Pancreas (tissue), 10 donors: Measurements from ENCODE around the gene PHAF1. TPM values are rescaled to one million over a fixed set of nuclear protein-coding genes. Genes with fewer than 3 reads are reported as not detected.

Source experiments
- ATAC-seq, 4 donors: fragments of 200-7000 bp; cut with Tn5 transposase; one replicate each; pipeline versions ENCODE4 v1.8.0 to v1.9.1; 2020; ENCODE audit warnings: mild to moderate bottlenecking in 4 of 4, moderate library complexity in 4 of 4
- DNase-seq, 6 donors: peaks; one replicate each; pipeline ENCODE4 v3.0.0-alpha.2; 2020
- FAIRE-seq: peaks from 2 replicates; lab custom pipeline; 2012; peaks lifted over from hg19 to GRCh38; lab: Jason Lieb, UNC
- H3K27ac ChIP-seq, 4 donors: fragments of 200-600 bp; sonication (generic); 1 replicate in 3 of 4; 2 replicates in 1 of 4; pipeline versions ENCODE4 v1.5.0 to v1.8.0; 2020
- H3K27me3 ChIP-seq, 4 donors: fragments of 200-600 bp; one replicate each; pipeline ENCODE4 v1.8.0; 2021
- H3K36me3 ChIP-seq, 3 donors: fragments of 200-600 bp; sonication (generic) in 1 of 3; one replicate each; pipeline versions ENCODE4 v1.5.0 to v1.8.0; 2020 to 2021
- H3K4me1 ChIP-seq, 3 donors: fragments of 200-600 bp; one replicate each; pipeline ENCODE4 v1.8.0; 2021
- H3K4me3 ChIP-seq, 4 donors: fragments of 200-600 bp; sonication (generic) in 2 of 4; one replicate each; pipeline versions ENCODE4 v1.5.0 to v1.8.0; 2020 to 2021
- H3K9me3 ChIP-seq, 4 donors: fragments of 200-600 bp; one replicate each; pipeline ENCODE4 v1.8.0; 2021
- CTCF ChIP-seq, 4 donors: fragments of 200-600 bp; sonication (generic) in 3 of 4; IDR thresholded peaks; one replicate each; pipeline versions ENCODE4 v1.5.0 to v1.8.0; 2021; ENCODE audit warnings: antibody characterized with exemption in 4 of 4
- WGBS, 2 donors: extraction: QIAGEN DNeasy Blood & Tissue Kit; methylation state at CpG; one replicate each; pipeline ENCODE4 v1.1.7; 2013; 5-methylcytosine and 5-hydroxymethylcytosine counted together
- intact Hi-C, 3 donors: fragments of 100-400 bp; cut with DNase I; formaldehyde crosslinking; loops; one replicate each; pipeline versions ENCODE4 v1.11.1 to v1.14.2; 2022
- polyA plus RNA-seq, 2 donors: library from polyadenylated mRNA; stranded (reverse); fragments of 200-250 nt; gene quantifications; one replicate each; pipeline ENCODE4 v1.2.3, GENCODE V29; 2013
- total RNA-seq, 6 donors: library from RNA; stranded (reverse); fragmentation: NEBNext Ultra II Directional in 4 of 6; extraction: Animal tissue kit (Norgen Biotek cat#: 25700) in 4 of 6; gene quantifications; one replicate each; pipeline versions ENCODE4 v1.2.1 to v1.2.4, GENCODE V29; 2021 to 2023
- donor health status: healthy with polysubstance abuse.
- donor health status: DM: no; HTN: no; CAD: no; lungs with moderate emphysema.
- donor health status: DM: no; HTN: no; CAD: no.
- donor health status: control.
- donor health status: control.
- donor health status: Bipolar disorder and iron deficiency.
- donor health status: DM: yes; HTN: yes; CAD: no.
- donor health status: DM: no; HTN: no; CAD: no.
- donor health status: DM: no; HTN: no; CAD: no.
- donor health status: DM: yes; HTN: yes; CAD: no.

Gene PHAF1
- total and polyA plus RNA-seq, 8 donors, result 2.8 to 8.9 (median 4.9) TPM

DNA sequence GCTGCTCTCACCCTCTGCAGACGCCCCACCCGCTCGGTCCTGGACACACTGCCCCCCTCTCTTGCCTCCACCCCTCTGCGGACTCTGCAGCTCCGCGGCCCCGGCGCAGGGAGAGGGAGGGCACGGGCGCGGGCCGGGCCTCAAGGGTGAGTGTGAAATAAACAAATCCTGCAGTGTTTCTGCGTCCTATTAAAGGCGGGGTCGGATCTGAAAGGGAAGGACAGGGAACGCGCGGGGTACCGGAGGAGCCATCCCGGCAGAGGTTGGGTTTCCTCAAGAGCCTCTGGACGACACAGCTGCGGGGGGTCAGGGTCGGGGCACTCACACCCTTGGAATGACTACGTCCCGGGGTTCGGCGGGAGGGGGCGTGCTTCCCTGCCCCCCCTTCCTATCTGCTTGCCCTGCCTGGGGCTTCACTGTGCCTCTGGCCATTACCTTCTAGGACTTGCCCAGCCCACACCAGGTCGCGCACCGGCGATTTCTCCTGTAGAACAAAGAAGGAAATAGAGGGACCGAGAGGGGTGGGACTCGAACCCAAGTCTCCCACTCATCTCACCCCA, 54.3 kb downstream of the PHAF1 start:
- H3K27me3 ChIP-seq, result no peaks in the 10 kb centered on the region
- DNase-seq (peak in 4 of 6 donors; percentile 20 to 78 (median 48)), FAIRE-seq (no peak), ATAC-seq (no peak)
- no peaks in the 10 kb centered on the region for H3K9me3 ChIP-seq
- H3K36me3 ChIP-seq, result no peaks in the 10 kb centered on the region
- 29 to 36% methylated on average over 32 to 34 of the region's 34 CpGs for WGBS, 2 donors
- H3K27ac ChIP-seq, result no peak overlapping the region
- no peak for TF ChIP-seq CTCF (IDR thresholded peaks at IDR 0.05)
- H3K4me1 ChIP-seq, result peaks cover 0 to 11% (median 5%) of the 10 kb centered on the region in 3 donors
- peak overlapping the region in 1 of 4 donors; percentile 27 for H3K4me3 ChIP-seq
- intact Hi-C loops, result loop anchor here in 1 of 3 donors (10.0 kb wide), 1 partner anchor 189 kb away; no protein-coding TSS in a partner anchor

GRCh38 chr16:67164599-67165061, 54.9 kb downstream of the PHAF1 start, which contains the start of gene HSF4:
HSF4 (plus strand) TSS chr16:67164745; CDS start chr16:67164812, 67 bp downstream.
- no peaks in the 10 kb centered on the region for H3K36me3 ChIP-seq
- no peaks in the 10 kb centered on the region for H3K27me3 ChIP-seq
- FAIRE-seq, result no peak
- DNase-seq, result peak in 5 of 6 donors; percentile 32 to 79 (median 61)
- peak in 3 of 4 donors; percentile 12 to 28 (median 18) for ATAC-seq
- H3K4me1 ChIP-seq, result peaks cover 5 to 14% (median 5%) of the 10 kb centered on the region in 3 donors
- H3K4me3 ChIP-seq, result peak within 1 kb of the TSS in 2 of 4 donors; percentile 17 to 30
- H3K9me3 ChIP-seq, result no peaks in the 10 kb centered on the region
- TF ChIP-seq CTCF (IDR thresholded peaks at IDR 0.05), result no peak
- intact Hi-C loops, result loop anchor here in 1 of 3 donors (10.0 kb wide), 1 partner anchor 190 kb away; no protein-coding TSS in a partner anchor
- 7 to 15% methylated on average over 30 to 41 of the region's 41 CpGs for WGBS, 2 donors
- H3K27ac ChIP-seq, result no peak within 1 kb of the TSS

- no peak for ATAC-seq
- no peak for FAIRE-seq
- H3K36me3 ChIP-seq, result no peaks in the 10 kb centered on the region
- no peak for TF ChIP-seq CTCF (IDR thresholded peaks at IDR 0.05)
- peak overlapping the region in 1 of 4 donors; percentile 30 for H3K4me3 ChIP-seq
- peak in 4 of 6 donors; percentile 10 to 74 (median 46) for DNase-seq
- WGBS, 2 donors, result 54 to 58% methylated on average over 80 to 85 of the region's 85 CpGs
- no peak overlapping the region for H3K27ac ChIP-seq
- intact Hi-C loops, result loop anchor here in 1 of 3 donors (10.0 kb wide), 1 partner anchor 191 kb away; no protein-coding TSS in a partner anchor
- no peaks in the 10 kb centered on the region for H3K9me3 ChIP-seq
- H3K4me1 ChIP-seq, result peaks cover 5 to 19% (median 9%) of the 10 kb centered on the region in 3 donors
- no peaks in the 10 kb centered on the region for H3K27me3 ChIP-seq
Measured at GRCh38 chr16:67165121-67166078, 55.7 kb downstream of the PHAF1 start.

- H3K27me3 ChIP-seq, result no peaks in the 10 kb centered on the region
- H3K27ac ChIP-seq, result no peak overlapping the region
- H3K4me3 ChIP-seq, result no peak overlapping the region
- FAIRE-seq (no peak), ATAC-seq (no peak), DNase-seq (peak in 4 of 6 donors; percentile 3 to 62 (median 38))
- H3K9me3 ChIP-seq, result no peaks in the 10 kb centered on the region
- intact Hi-C loops, result loop anchor here in 1 of 3 donors (10.0 kb wide), 1 partner anchor 191 kb away; no protein-coding TSS in a partner anchor
- no peak for TF ChIP-seq CTCF (IDR thresholded peaks at IDR 0.05)
- 70 to 78% methylated on average over 14 to 18 of the region's 18 CpGs for WGBS, 2 donors
- peaks cover 5 to 19% (median 9%) of the 10 kb centered on the region in 3 donors for H3K4me1 ChIP-seq
- no peaks in the 10 kb centered on the region for H3K36me3 ChIP-seq
Measured at GRCh38 chr16:67166110-67166547, 56.4 kb downstream of the PHAF1 start.
